HEK293 (cell line): ENCODE measurements around the gene ANKRD9.

Source experiments
- CTCF ChIA-PET: fragments of 350-600 bp; formaldehyde crosslinking; extraction: SDS; loops from one replicate; lab custom pipeline; 2021; ENCODE audit warnings: antibody characterized with exemption; lab: Yijun Ruan, JAX
- POLR2A ChIA-PET: fragments of 300-600 bp; formaldehyde crosslinking; extraction: SDS; loops from one replicate; lab custom pipeline; 2020; ENCODE audit warnings: antibody characterized with exemption, inconsistent platforms; lab: Yijun Ruan, JAX
- H3K27ac ChIP-seq: fragments of 200-500 bp; sonication (Bioruptor generic); 2 replicates; pipeline ENCODE4 v1.5.1; 2014; ENCODE audit warnings: low read depth, low read length, control low read depth, inconsistent platforms; ENCODE audit errors: extremely low read depth
- H3K36me3 ChIP-seq, 2 experiments: fragments of 200-500 bp in 1 of 2; sonication (Bioruptor generic) in 1 of 2; 1 replicate in 1 of 2; 2 replicates in 1 of 2; pipeline ENCODE4 v1.5.1; 2014 to 2017; ENCODE audit warnings: inconsistent platforms in 2 of 2, low read length in 2 of 2; ENCODE audit not compliant: control insufficient read depth in 2 of 2, insufficient read depth in 1 of 2
- H3K4me1 ChIP-seq: fragments of 200-500 bp; sonication (Bioruptor generic); 2 replicates; pipeline ENCODE4 v1.5.1; 2014; ENCODE audit warnings: mild to moderate bottlenecking, low read length, inconsistent platforms; ENCODE audit not compliant: control insufficient read depth, insufficient read depth
- H3K4me3 ChIP-seq: 2 replicates; pipeline ENCODE4 v1.5.1; 2011; ENCODE audit warnings: low read depth, mild to moderate bottlenecking, control low read depth, low read length, moderate library complexity
- H3K9me3 ChIP-seq: fragments of 200-500 bp; sonication (Bioruptor generic); 2 replicates; pipeline ENCODE4 v1.5.1; 2014; ENCODE audit warnings: low read depth, low read length, inconsistent platforms; ENCODE audit not compliant: control insufficient read depth, insufficient read depth
- BCL11A ChIP-seq: fragments of 450-650 bp; formaldehyde crosslinking; IDR thresholded peaks from 2 replicates; pipeline ENCODE4 v1.5.1; 2016; ENCODE audit warnings: low read depth, missing biosample characterization, missing genetic modification characterization
- PBX3 ChIP-seq: sonication (generic); formaldehyde crosslinking; IDR thresholded peaks from 2 replicates; pipeline ENCODE4 v1.8.1; 2022; ENCODE audit warnings: mild to moderate bottlenecking, moderate library complexity, missing genetic modification reagents
- ZBTB10 ChIP-seq: fragments of 450-650 bp; formaldehyde crosslinking; IDR thresholded peaks from 2 replicates; pipeline ENCODE4 v1.5.1; 2016; ENCODE audit warnings: missing biosample characterization, missing genetic modification characterization
- ZBTB21 ChIP-seq: fragments of 450-650 bp; formaldehyde crosslinking; IDR thresholded peaks from 2 replicates; pipeline ENCODE4 v1.5.1; 2017; ENCODE audit warnings: missing biosample characterization, missing genetic modification characterization
- ZFP41 ChIP-seq: fragments of 450-650 bp; formaldehyde crosslinking; IDR thresholded peaks from 2 replicates; pipeline ENCODE4 v1.5.1; 2016; ENCODE audit warnings: missing biosample characterization, missing genetic modification characterization, borderline replicate concordance
- ZNF112 ChIP-seq: fragments of 450-650 bp; formaldehyde crosslinking; IDR thresholded peaks from 2 replicates; pipeline ENCODE4 v1.5.0; 2017; ENCODE audit warnings: missing biosample characterization, missing genetic modification characterization
- ZNF121 ChIP-seq: fragments of 450-650 bp; formaldehyde crosslinking; IDR thresholded peaks from 2 replicates; pipeline ENCODE4 v1.5.1; 2016; ENCODE audit warnings: missing biosample characterization, missing genetic modification characterization
- ZNF146 ChIP-seq: fragments of 450-650 bp; formaldehyde crosslinking; IDR thresholded peaks from 2 replicates; pipeline ENCODE4 v1.5.1; 2016; ENCODE audit warnings: missing biosample characterization, missing genetic modification characterization
- ZNF211 ChIP-seq: fragments of 450-650 bp; formaldehyde crosslinking; IDR thresholded peaks from 2 replicates; pipeline ENCODE4 v1.5.1; 2016; ENCODE audit warnings: low read depth, missing biosample characterization, missing genetic modification characterization
- ZNF24 ChIP-seq: fragments of 450-650 bp; formaldehyde crosslinking; IDR thresholded peaks from 2 replicates; pipeline ENCODE4 v1.5.1; 2016; ENCODE audit warnings: missing biosample characterization, missing genetic modification characterization
- ZNF324 ChIP-seq: fragments of 450-650 bp; formaldehyde crosslinking; IDR thresholded peaks from 2 replicates; pipeline ENCODE4 v1.5.1; 2016; ENCODE audit warnings: missing biosample characterization, missing genetic modification characterization
- ZNF350 ChIP-seq: fragments of 450-650 bp; formaldehyde crosslinking; IDR thresholded peaks from 2 replicates; pipeline ENCODE4 v1.5.0; 2017; ENCODE audit warnings: missing biosample characterization, mild to moderate bottlenecking, missing genetic modification characterization
- ZNF561 ChIP-seq: fragments of 450-650 bp; IDR thresholded peaks from 2 replicates; pipeline ENCODE4 v1.5.1; 2018; ENCODE audit warnings: missing biosample characterization, missing genetic modification characterization, borderline replicate concordance
- ZNF571 ChIP-seq: fragments of 450-650 bp; formaldehyde crosslinking; IDR thresholded peaks from 2 replicates; pipeline ENCODE4 v1.5.0; 2017; ENCODE audit warnings: missing biosample characterization, missing genetic modification characterization
- ZNF76 ChIP-seq: fragments of 450-650 bp; formaldehyde crosslinking; IDR thresholded peaks from 2 replicates; pipeline ENCODE4; 2016; ENCODE audit warnings: low read depth, missing biosample characterization, missing genetic modification characterization, borderline replicate concordance
- ZNF792 ChIP-seq: fragments of 450-650 bp; formaldehyde crosslinking; IDR thresholded peaks from 2 replicates; pipeline ENCODE4 v1.5.1; 2016; ENCODE audit warnings: missing biosample characterization, missing genetic modification characterization
- ZNF830 ChIP-seq: fragments of 450-650 bp; IDR thresholded peaks from 2 replicates; pipeline ENCODE4 v1.5.0; 2018; ENCODE audit warnings: missing biosample characterization, missing genetic modification characterization, low read depth, mild to moderate bottlenecking, moderate library complexity
- TF ChIP-seq, protein P1 (sequence below): fragments of 450-650 bp; formaldehyde crosslinking; IDR thresholded peaks from 2 replicates; pipeline ENCODE4 v1.5.1; 2016; ENCODE audit warnings: missing biosample characterization, missing genetic modification characterization
- TF ChIP-seq, protein P2 (sequence below): fragments of 450-650 bp; formaldehyde crosslinking; IDR thresholded peaks from 2 replicates; pipeline ENCODE4 v1.5.1; 2016; ENCODE audit warnings: missing biosample characterization, missing genetic modification characterization, borderline replicate concordance

Gene ANKRD9

GRCh38 chr14:102511538-102511937 is 2.0 kb upstream of the ANKRD9 start:
- no peak overlapping the region for H3K27ac ChIP-seq
- CTCF ChIA-PET: interaction anchor here (1.3 to 1.6 kb wide), 2 partner anchors 13 to 550 kb away, joined by 3 to 5 read pairs; no protein-coding TSS in a partner anchor
- TF ChIP-seq ZNF350 (tag by site-specific recombination) (no peak), ZNF830 (tag by site-specific recombination) (no peak), ZNF121 (no peak), ZNF571 (tag by site-specific recombination) (no peak), ZNF112 (no peak), ZNF792 (tag by site-specific recombination) (no peak), ZNF324 (no peak), ZFP41 (tag by site-specific recombination) (no peak), ZNF211 (no peak), ZBTB21 (tag by site-specific recombination) (no peak), ZNF561 (tag by site-specific recombination) (no peak), ZBTB10 (tag by site-specific recombination) (no peak), BCL11A (tag by site-specific recombination) (no peak), ZNF76 (tag by site-specific recombination) (no peak), ZNF24 (tag by site-specific recombination) (no peak), ZNF146 (tag by site-specific recombination) (no peak), PBX3 (CRISPR knock-in tag) (no peak)
- TF ChIP-seq, protein P1, sequence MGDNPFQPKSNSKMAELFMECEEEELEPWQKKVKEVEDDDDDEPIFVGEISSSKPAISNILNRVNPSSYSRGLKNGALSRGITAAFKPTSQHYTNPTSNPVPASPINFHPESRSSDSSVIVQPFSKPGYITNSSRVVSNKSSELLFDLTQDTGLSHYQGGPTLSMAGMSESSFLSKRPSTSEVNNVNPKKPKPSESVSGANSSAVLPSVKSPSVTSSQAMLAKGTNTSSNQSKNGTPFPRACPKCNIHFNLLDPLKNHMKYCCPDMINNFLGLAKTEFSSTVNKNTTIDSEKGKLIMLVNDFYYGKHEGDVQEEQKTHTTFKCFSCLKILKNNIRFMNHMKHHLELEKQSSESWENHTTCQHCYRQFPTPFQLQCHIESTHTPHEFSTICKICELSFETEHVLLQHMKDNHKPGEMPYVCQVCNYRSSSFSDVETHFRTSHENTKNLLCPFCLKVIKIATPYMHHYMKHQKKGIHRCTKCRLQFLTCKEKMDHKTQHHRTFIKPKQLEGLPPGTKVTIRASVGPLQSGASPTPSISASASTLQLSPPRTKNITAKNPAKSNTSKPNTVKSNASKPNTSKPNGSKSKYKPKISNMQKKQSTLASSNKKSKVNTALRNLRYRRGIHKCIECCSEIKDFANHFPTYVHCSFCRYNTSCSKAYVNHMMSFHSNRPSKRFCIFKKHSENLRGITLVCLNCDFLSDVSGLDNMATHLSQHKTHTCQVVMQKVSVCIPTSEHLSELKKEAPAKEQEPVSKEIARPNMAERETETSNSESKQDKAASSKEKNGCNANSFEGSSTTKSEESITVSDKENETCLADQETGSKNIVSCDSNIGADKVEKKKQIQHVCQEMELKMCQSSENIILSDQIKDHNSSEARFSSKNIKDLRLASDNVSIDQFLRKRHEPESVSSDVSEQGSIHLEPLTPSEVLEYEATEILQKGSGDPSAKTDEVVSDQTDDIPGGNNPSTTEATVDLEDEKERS (tag by site-specific recombination): no peak
- TF ChIP-seq, protein P2, sequence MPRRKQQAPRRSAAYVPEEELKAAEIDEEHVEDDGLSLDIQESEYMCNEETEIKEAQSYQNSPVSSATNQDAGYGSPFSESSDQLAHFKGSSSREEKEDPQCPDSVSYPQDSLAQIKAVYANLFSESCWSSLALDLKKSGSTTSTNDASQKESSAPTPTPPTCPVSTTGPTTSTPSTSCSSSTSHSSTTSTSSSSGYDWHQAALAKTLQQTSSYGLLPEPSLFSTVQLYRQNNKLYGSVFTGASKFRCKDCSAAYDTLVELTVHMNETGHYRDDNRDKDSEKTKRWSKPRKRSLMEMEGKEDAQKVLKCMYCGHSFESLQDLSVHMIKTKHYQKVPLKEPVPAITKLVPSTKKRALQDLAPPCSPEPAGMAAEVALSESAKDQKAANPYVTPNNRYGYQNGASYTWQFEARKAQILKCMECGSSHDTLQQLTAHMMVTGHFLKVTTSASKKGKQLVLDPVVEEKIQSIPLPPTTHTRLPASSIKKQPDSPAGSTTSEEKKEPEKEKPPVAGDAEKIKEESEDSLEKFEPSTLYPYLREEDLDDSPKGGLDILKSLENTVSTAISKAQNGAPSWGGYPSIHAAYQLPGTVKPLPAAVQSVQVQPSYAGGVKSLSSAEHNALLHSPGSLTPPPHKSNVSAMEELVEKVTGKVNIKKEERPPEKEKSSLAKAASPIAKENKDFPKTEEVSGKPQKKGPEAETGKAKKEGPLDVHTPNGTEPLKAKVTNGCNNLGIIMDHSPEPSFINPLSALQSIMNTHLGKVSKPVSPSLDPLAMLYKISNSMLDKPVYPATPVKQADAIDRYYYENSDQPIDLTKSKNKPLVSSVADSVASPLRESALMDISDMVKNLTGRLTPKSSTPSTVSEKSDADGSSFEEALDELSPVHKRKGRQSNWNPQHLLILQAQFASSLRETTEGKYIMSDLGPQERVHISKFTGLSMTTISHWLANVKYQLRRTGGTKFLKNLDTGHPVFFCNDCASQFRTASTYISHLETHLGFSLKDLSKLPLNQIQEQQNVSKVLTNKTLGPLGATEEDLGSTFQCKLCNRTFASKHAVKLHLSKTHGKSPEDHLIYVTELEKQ (tag by site-specific recombination): no peak
- no peak overlapping the region for H3K4me3 ChIP-seq
- POLR2A ChIA-PET: interaction anchor here (0.7 kb wide), 1 partner anchor 169 kb away, joined by 3 read pairs; no protein-coding TSS in a partner anchor
- no peaks in the 10 kb centered on the region for H3K9me3 ChIP-seq
- H3K4me1 ChIP-seq: peaks cover 3% of the 10 kb centered on the region; the same call in 1 of the 2 replicates
- H3K36me3 ChIP-seq: peaks cover 0 to 16% of the 10 kb centered on the region in 2 experiments; a peak in 1 of 3 replicates
